Measurements from ENCODE around the gene C16orf95.

C16orf95 gene

GRCh38 chr16:87332150-87332549 is 15.0 kb upstream of the C16orf95 start:
- DNase-seq (ENCODE audit: low read depth) = no peak

DNA sequence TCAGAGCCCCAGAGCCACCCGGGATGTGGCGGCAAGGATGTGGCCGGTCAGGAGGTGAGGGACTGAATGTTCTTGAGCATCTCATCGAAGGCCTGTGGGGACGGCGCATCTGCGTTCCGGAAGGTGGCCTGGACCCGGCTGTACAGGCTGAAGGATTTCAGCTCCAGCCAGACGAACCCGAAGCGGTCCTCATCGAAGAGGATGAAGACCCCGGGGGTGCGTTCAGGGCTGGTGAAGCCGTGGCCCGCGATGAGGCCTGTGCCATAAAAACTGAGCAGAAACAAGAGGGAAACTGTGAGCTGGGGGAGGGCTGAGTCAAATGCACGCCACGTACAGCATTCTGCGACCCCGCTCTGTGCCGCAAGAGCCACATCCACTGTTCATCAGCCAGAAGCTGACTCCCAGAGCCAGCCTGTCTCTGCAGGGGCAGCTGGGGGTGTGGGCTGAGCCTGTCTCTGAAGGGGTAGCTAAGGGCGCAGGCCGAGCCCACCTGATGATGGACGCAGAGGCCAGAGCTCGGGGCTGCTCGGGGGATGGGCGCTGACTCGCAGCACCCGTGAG is 14.1 kb upstream of the C16orf95 start:
- no peak for DNase-seq (ENCODE audit: low read depth)

GRCh38 chr16:87330646-87331045 is 13.5 kb upstream of the C16orf95 start:
- no peak for DNase-seq (ENCODE audit: low read depth)

GRCh38 chr16:87330257-87330624 is 13.0 kb upstream of the C16orf95 start:
- no peak for DNase-seq (ENCODE audit: low read depth)

DNA sequence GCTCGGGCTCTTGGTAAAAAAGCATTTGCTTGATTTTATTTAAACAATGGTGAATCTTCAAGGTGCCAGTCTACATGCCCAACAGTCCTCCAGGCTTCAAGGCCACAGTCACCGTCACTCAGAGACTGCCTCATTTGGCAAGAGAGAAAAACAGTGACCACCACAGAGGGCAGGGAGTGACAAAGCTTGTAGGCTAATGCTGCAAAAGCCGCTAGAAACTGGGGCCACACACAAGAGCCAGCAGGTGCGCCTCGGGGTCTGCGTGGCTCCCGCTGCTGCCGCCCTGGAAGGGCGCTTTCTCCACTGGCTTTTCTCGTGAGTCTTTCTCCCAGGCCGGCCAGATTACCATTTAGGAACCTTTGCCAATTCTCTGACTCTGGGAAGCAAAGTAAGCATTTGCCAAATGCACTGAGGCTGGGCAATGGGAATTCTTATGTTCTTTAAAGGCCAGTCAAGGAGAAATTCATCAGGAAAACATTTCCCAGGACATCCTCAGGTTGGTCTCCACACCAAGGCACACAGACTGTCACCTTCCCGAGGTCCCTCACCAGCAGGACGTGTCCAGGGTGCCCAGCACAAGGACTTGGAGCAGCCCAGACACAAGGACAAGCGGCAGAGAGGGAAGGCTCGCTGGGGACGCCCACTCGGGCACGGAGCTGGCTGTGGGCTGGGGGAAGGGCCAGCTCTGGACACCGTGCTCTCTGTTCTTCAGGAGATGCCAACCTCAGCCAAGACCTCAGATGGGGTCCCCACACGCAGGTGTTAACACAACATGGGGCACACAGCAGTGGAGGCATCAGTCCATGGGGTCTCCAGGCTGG is 12.5 kb upstream of the C16orf95 start:
- DNase-seq (ENCODE audit: low read depth) = no peak

- no peak for DNase-seq (ENCODE audit: low read depth)
These were observed 11.7 kb upstream of the C16orf95 start for GRCh38 chr16:87328846-87329245.

DNA sequence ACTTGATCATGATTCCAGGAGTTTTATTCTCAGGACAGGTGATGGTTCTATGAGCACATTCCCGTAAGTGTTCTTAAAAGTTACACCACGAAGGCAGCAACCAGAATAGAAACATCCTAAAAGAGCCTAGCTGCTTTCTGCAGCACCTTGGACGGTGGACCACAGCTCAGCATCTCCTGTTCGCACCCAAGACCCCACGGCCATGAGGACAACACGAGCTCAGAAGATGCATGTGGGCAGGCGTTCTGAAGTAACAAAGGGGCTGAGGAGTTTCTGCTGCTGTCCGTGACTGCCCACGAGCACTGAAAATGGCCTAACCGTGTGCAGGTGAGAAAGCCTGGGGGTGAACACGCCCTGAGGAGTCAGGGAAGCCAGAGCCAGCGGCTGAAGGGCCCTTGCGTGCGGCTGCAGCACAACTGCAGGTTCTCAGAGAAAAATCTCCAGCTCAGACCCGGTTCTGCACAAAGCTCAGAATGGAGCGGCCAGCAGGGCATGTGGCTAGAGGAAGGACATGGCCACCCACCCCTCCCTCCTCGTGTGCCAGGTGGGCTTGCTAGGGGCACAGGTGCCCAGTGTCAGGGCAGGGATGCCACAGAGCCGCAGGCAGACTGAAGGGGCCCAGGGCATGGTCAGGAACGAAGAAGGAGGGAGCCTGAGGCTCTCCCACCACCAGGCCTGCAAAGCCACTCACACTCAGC is 10.8 kb upstream of the C16orf95 start:
- DNase-seq (ENCODE audit: low read depth) = no peak

GRCh38 chr16:87326151-87326571 is 9.0 kb upstream of the C16orf95 start:
- DNase-seq (ENCODE audit: low read depth) = no peak

- DNase-seq (ENCODE audit: low read depth) = no peak
These were observed 8.2 kb upstream of the C16orf95 start for GRCh38 chr16:87325423-87325858.

DNA sequence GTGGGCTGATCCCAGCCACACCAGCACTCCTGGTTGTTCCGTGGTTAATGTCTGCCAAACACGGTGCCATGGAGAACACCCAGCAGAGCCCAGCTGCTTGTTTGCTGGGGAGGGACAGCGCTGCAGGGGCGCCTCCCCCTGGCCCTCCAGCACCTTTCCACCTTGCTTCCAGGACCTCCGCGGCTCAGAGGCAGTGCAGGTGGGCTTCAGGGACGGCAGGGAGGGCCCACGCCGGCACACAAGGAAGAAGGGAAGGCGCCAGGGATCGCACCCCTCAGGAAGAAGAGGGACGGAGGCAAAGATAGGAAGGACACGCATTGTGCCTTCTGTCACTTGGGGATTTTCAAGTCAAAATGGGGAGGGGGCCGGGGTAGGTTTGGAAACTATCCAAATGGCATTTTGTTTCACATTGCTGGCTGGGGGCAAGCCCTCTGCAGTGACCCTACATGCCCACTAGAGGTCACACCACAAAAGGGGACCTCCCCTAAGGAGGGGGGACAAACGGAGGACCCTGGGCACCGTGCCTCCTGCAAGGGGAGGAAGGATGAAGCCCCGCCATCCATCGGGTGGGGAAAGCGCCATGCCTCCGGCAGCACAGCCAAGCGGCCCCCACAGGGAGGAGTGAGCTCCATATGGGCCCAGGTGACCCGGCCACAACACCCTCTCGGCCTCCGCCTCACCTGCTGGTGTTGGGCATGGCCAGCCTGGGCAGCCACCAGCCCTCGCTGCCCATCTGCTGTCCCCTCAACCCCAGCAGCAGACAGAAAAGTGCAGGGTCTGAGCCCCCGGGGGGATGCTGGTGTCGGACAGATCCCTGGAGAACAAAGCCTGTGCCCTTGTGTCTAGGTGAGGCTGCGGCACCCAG is 7.5 kb upstream of the C16orf95 start:
- no peak for DNase-seq (ENCODE audit: low read depth)

DNA sequence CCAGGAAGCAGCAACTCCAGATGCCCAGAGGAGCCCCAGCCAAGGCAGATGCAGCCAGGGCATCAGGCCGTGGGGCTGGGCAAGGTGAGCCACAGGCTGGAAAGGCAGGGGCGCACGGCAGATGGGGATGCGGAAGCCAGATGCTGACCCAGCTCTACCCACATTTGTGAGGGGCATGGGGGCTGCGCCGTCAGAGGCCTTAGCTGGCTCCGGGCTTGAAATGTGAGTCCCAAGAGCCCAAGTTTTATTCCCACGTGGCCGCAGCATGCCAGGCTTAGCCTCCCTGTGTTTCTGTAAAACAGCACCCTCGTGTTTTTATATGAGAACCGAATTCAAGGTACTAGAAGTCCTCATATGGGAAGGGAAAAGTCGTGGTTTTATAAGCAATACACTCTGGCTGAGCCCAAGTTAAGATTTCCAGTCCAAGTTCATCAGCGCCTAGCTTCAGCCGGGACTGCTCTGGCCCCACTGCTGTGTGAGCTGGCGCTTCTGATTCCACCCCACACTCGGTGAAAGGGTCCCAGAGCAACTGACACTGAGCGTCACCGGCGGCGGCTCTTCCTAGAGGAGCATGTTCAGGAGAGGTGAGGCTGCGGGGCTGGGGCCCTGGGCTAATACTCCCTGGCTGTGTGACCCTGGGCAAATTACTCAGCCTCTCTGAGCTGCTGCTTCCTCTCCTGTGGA is 6.7 kb upstream of the C16orf95 start:
- DNase-seq (ENCODE audit: low read depth) = no peak

DNA sequence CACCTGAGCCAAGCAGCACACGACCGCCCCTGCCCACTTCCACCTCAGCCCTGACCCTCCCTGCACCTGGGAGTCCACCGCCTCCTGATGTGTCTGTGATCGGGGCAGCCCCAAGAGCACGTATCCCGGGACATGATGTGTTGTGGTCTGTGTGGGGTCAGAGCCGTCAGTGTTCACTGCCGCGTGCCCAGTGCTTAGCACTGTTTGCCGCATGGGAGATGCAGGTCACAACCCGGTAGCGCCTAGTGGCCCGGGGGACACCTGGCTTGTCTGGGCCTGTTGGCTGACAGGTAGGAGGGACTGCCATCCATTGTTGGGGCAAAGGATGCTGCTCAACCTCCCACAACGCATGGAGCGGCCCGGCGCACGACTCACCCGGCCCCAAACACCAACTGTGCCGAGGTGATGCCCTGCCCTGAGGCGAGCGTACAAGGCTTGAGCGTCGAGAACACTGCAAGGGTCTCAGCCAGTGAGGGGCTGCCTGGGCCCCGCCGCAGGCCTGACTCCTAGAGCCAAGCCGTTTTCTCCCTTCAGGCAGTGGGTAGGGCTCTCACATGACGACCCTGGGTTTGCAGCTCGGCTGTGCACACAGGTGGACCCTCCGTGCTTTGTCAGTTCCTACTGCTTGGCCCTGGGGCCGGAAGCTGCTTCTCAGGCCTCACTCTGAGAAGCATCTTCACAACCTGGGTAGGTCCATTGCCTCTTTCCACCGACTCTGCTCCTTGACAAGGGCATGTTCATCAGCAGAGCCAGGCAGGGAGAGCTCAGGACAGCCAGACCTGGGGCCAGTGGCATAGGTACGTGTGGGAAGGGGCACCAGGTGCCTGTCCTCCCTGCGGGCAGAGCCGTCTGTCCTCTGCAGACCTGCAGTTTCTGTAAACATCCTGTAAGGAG is 5.9 kb upstream of the C16orf95 start:
- no peak for DNase-seq (ENCODE audit: low read depth)

DNA sequence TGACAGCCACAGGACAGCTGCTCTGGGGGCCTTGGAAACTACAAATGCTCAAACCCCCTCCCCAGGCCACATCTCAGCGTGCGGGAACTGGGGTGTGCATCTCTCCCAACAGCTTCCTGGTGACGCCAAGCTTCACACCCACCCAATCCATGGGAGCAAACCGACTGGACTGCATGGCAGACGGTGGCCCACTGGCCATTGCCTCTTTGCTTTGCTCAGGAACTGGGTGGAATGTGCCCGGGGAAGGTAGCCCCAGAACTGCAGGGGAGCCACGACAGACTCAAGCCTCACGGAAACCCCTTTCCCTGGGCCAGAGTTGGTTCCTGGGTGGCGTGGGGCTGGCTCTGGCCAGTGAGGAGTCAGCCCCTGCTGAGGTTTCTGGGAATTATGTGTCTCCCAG is 5.2 kb upstream of the C16orf95 start:
- no peak for DNase-seq (ENCODE audit: low read depth)

GRCh38 chr16:87321336-87322107 is 4.3 kb upstream of the C16orf95 start:
- DNase-seq (ENCODE audit: low read depth) = no peak

GRCh38 chr16:87320510-87321227 is 3.5 kb upstream of the C16orf95 start:
- DNase-seq (ENCODE audit: low read depth) = no peak

- DNase-seq (ENCODE audit: low read depth) = no peak
These were observed 2.9 kb upstream of the C16orf95 start for GRCh38 chr16:87319997-87320491.

GRCh38 chr16:87319011-87319410 is 1.8 kb upstream of the C16orf95 start:
- no peak for DNase-seq (ENCODE audit: low read depth)

DNA sequence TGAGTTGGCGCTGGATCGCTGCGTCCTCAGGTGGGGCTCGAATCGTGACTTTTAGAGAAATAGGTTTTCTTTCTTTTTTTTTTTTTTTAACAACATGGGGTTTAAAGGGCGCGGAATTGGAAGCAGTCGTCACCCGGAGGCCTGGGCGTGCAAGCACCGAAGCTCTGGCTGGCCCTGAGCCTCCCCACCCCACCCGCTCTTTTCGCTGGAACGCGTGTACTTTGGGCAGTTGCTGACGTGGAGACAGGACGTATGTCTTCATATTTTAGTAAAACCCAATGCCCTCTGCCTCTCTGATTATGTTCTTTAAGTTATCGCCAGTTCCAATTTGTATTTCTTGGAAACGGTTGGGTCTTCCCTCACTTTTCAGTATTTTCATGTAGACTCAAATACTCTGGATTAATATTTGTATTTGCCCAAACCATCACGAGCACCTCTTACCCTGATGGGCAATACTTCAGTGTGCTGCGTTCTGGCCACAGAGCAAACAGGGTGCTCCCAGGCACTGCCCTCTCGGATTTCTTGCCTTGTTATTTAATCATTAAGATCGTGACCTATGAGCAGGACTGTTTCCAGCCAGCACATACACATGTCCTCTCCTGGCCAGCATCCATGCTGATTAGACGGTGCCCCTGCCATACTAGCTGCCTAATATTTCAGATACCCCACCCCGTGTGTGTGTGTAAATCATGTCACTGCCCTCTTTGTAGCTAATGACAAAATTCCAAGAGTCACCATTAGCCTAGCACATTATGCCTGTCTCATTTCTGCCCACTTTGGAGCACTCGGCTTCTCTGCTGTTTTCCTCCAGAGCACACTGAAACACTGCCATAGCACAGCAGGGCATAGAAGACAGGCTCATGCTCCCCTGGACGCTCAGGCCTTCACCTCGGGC is 805 bp upstream of the C16orf95 start:
- no peak for DNase-seq (ENCODE audit: low read depth)

Data from GM04504 (cell line).